ENCODE results near the gene EPN3. TPM values are rescaled to one million over a fixed set of nuclear protein-coding genes. Genes with fewer than 3 reads are reported as not detected.

EPN3 gene
- total RNA-seq, 4 donors from 2014 or later: 0.30 to 41.1 TPM; not detected in 2

DNA sequence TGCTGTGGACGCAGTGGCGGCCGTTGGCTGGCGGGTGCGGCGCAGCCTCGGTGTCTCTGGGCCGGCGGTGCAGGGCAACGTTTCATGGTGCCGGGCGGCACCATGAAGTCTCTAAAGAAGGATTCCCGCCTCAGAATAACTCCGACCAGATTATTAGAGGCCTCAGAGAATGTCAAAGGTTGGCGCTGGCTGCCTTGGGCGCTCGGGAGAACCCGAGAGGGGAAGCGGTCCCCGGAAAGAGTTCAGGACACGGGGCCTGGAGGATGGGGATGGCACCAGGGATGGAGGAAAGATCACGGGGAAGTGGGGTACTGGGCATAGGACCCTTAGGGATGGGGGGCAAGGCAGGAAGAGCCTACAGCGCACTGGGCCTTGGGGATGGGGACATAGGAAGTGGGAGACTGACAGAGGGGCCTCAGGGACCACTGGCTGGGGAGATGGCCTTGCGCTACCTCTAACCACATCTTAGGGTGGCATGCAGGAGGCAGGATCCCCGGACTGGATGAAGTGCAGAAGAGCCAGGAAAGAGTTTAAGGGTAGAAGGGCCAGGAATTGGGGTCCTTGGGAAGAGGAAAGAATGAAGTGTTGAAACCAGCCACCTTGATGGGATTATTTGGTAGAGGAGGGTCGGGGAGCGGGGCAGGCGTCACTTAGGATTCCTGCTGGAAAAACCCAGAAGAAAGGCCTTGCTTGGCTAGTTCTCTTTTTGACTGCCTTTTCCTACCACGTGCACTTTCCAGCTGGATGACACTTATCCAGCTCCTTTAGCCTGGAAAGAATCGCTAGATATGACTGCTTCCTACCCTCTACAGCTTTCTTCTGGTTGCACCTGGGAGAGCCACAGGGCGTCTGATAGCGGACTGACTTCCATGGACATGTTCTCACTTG is 23.7 kb upstream of the EPN3 start:
- DNase-seq: no peak
- Histone ChIP-seq H3K4me1 (no peaks in the 10 kb centered on the region), H3K9me3 (no peaks in the 10 kb centered on the region), H3K27ac (peak overlapping the region; percentile 80 to 90), H3K27me3 (no peaks in the 10 kb centered on the region), H3K36me3 (no peaks in the 10 kb centered on the region), H3K4me3 (peak overlapping the region; percentile 44 to 52)
- intact Hi-C loops (cut with DNase I; ENCODE audit: low total_unique reads): no loop called here
- TF ChIP-seq, protein P1, sequence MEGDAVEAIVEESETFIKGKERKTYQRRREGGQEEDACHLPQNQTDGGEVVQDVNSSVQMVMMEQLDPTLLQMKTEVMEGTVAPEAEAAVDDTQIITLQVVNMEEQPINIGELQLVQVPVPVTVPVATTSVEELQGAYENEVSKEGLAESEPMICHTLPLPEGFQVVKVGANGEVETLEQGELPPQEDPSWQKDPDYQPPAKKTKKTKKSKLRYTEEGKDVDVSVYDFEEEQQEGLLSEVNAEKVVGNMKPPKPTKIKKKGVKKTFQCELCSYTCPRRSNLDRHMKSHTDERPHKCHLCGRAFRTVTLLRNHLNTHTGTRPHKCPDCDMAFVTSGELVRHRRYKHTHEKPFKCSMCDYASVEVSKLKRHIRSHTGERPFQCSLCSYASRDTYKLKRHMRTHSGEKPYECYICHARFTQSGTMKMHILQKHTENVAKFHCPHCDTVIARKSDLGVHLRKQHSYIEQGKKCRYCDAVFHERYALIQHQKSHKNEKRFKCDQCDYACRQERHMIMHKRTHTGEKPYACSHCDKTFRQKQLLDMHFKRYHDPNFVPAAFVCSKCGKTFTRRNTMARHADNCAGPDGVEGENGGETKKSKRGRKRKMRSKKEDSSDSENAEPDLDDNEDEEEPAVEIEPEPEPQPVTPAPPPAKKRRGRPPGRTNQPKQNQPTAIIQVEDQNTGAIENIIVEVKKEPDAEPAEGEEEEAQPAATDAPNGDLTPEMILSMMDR (IDR thresholded peaks at IDR 0.05): peak in 1 of 4 experiments; percentile 1
- peak in 1 of 2 donors; percentile 0 for TF ChIP-seq POLR2A (IDR thresholded peaks at IDR 0.05)

DNA sequence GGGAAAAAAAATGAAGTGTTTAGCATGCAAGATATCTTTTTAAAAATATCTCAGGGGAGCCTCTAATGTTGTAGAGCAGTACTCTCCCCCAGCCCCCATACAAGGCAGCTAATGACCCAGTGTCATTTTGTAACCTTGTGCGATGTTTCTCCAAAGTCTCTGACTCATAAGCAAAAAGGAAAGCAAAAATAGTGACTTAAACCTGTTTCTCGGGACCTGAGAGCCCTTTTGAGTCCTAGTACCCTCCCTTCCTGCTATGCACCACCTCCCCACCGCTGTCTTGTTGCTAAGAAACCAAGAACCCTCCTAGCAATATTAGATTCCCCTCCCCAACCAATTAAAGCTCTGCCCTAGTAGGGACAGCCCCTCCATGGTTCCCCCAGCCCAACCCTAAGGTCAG is 21.5 kb upstream of the EPN3 start:
- no peaks in the 10 kb centered on the region for H3K27me3 ChIP-seq
- peak overlapping the region in 1 of 2 donors; percentile 21 for H3K27ac ChIP-seq
- TF ChIP-seq POLR2A (IDR thresholded peaks at IDR 0.05): no peak
- no peaks in the 10 kb centered on the region for H3K9me3 ChIP-seq
- H3K36me3 ChIP-seq: no peaks in the 10 kb centered on the region
- H3K4me3 ChIP-seq: no peak overlapping the region
- no peaks in the 10 kb centered on the region for H3K4me1 ChIP-seq
- DNase-seq: no peak
- intact Hi-C loops (cut with DNase I; ENCODE audit: low total_unique reads): no loop called here

DNA sequence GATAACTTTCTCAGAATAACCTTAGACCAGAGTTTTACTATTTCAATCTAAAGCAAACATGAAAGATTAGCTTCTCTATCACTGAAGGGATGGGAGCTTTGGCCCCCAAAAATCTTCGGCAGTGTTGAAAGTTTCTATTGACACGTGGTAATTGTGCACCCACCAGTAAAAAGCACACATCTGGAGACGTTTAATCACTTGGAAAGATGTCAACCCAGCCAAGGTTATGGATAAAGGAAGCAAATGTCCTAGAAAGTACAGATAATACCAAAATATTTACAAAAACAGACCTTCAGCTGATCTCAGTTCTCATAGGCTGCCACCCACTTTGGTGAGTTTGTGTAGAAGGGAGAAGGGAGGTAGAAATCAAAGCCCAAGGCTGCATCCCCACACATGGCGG is 19.0 kb upstream of the EPN3 start:
- intact Hi-C loops (cut with DNase I; ENCODE audit: low total_unique reads): no loop called here
- Histone ChIP-seq H3K27ac (no peak overlapping the region), H3K9me3 (no peaks in the 10 kb centered on the region), H3K4me1 (no peaks in the 10 kb centered on the region), H3K27me3 (no peaks in the 10 kb centered on the region), H3K4me3 (no peak overlapping the region), H3K36me3 (no peaks in the 10 kb centered on the region)
- TF ChIP-seq, protein P1 (IDR thresholded peaks at IDR 0.05): no peak
- TF ChIP-seq POLR2A (IDR thresholded peaks at IDR 0.05): no peak
- no peak for DNase-seq

DNA sequence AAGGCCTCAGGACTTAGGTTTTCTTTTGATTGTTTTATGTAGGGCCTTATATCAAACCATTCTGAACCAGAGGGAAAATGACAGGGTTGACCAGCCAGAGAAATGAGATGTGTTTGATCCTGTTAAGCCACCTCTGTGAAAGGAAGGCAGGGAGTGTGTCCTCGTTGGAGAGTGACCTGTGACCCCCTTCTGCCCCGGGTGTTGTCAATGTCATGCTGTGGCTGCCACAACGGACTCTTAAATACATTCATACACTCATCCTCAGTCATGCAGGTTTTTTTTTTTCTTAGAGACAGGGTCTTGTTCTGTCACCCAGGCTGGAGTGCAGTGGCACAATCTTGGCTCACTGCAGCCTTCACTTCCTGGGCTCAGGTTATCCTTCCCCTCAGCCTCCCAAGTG is 18.1 kb upstream of the EPN3 start:
- H3K9me3 ChIP-seq: no peaks in the 10 kb centered on the region
- no peaks in the 10 kb centered on the region for H3K4me1 ChIP-seq
- no peak for DNase-seq
- TF ChIP-seq, protein P1 (IDR thresholded peaks at IDR 0.05): no peak
- no peaks in the 10 kb centered on the region for H3K36me3 ChIP-seq
- H3K4me3 ChIP-seq: no peak overlapping the region
- no peaks in the 10 kb centered on the region for H3K27me3 ChIP-seq
- no peak overlapping the region for H3K27ac ChIP-seq
- intact Hi-C loops (cut with DNase I; ENCODE audit: low total_unique reads): no loop called here

DNA sequence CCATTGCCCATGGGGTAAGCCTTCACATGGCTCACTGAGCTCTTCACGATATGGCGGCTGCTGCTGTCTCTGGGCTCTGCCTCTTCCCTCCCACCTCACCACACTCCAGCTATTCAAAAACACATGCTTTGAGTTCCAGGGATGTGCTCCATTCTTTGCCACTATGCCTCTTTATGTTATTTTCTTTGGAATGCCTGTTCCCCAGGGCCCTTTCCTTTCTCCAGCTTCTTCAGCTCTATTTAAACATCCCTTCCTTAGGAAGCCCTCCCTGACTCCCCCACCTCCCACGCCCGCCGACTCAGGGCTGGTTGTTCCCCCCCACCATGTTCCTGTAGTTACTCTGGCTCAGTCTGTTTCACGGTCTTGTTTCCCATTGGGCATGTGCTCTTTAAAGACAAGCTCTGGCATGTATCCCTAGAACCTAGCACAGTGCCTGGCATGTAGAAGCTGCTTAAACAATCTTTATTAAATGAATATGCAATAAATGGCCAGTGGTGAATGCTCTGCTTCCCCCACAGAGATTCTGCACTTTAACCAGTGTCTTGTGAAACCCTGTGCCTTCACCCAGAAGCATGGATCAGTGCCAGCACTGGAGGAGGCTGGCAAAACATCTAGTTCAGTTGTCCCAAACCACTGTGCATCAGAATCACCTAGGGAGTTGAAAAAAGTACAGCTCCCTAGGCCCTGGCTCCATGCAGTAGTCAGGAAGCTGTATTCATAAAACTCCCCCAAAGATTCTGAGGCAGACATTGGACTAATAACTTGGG is 17.4 kb upstream of the EPN3 start:
- Histone ChIP-seq H3K4me1 (no peaks in the 10 kb centered on the region), H3K4me3 (no peak overlapping the region), H3K27me3 (no peaks in the 10 kb centered on the region), H3K36me3 (no peaks in the 10 kb centered on the region), H3K27ac (no peak overlapping the region), H3K9me3 (no peaks in the 10 kb centered on the region)
- no peak for DNase-seq
- intact Hi-C loops (cut with DNase I; ENCODE audit: low total_unique reads): no loop called here
- TF ChIP-seq, protein P1 (IDR thresholded peaks at IDR 0.05): no peak
- no peak for TF ChIP-seq POLR2A (IDR thresholded peaks at IDR 0.05)

All from uterus (tissue), 4 donors.